Neural cell (in vitro differentiated cells): ENCODE measurements around the gene MAST4. TPM values are rescaled to one million over a fixed set of nuclear protein-coding genes. Genes with fewer than 3 reads are reported as not detected.

ENCODE experiments used
- H2AFZ ChIP-seq: fragments of 200-600, 300-800 bp; sonication (generic), shearing (Covaris generic); 2 replicates; pipeline ENCODE4 v1.6.0; 2014; ENCODE audit warnings: low read depth, mild to moderate bottlenecking, antibody characterized with exemption, low read length, moderate library complexity
- H3F3A ChIP-seq: fragments of 200-600 bp; shearing (Covaris generic); 2 replicates; pipeline ENCODE4 v1.6.1; 2016; ENCODE audit warnings: mild to moderate bottlenecking, moderate library complexity, mixed read lengths, antibody characterized with exemption, low read length; ENCODE audit not compliant: insufficient read depth, poor library complexity, severe bottlenecking
- H3K27ac ChIP-seq: fragments of 200-600, 300-800 bp; sonication (generic), shearing (Covaris generic); 2 replicates; pipeline ENCODE4 v1.5.1; 2014; ENCODE audit warnings: mild to moderate bottlenecking, low read length, moderate library complexity
- H3K27me3 ChIP-seq: fragments of 300-800, 200-600 bp; sonication (generic), shearing (Covaris generic); 2 replicates; pipeline ENCODE4 v1.6.0; 2014; ENCODE audit warnings: mild to moderate bottlenecking, low read depth, low read length, moderate library complexity; ENCODE audit not compliant: insufficient read depth
- H3K36me3 ChIP-seq: fragments of 300-800, 200-600 bp; sonication (generic), shearing (Covaris generic); 2 replicates; pipeline ENCODE4 v1.5.1; 2014; ENCODE audit warnings: mild to moderate bottlenecking, antibody characterized with exemption, low read length, moderate library complexity; ENCODE audit not compliant: insufficient read depth
- H3K4me2 ChIP-seq: fragments of 300-800, 200-600 bp; sonication (generic), shearing (Covaris generic); 2 replicates; pipeline ENCODE4 v1.6.0; 2014; ENCODE audit warnings: mild to moderate bottlenecking, low read length
- H3K4me3 ChIP-seq: fragments of 300-800, 200-600 bp; sonication (generic), shearing (Covaris generic); 2 replicates; pipeline ENCODE4 v1.5.1; 2014; ENCODE audit warnings: mild to moderate bottlenecking, low read length, moderate library complexity
- H3K79me2 ChIP-seq: fragments of 200-600 bp; shearing (Covaris generic); replicated peaks from 2 replicates; pipeline ENCODE4 v1.6.0; 2014; ENCODE audit warnings: mild to moderate bottlenecking, low read length, moderate library complexity; ENCODE audit not compliant: insufficient read depth
- H3K9ac ChIP-seq: fragments of 300-800, 200-600 bp; sonication (generic), shearing (Covaris generic); 2 replicates; pipeline ENCODE4 v1.6.1; 2016; ENCODE audit warnings: mild to moderate bottlenecking, low read length, mixed read lengths
- H3K9me2 ChIP-seq: fragments of 200-600 bp; shearing (Covaris generic); 2 replicates; pipeline ENCODE4 v1.6.1; 2016; ENCODE audit warnings: mild to moderate bottlenecking, low read length, mixed read lengths; ENCODE audit not compliant: insufficient read depth
- H3K9me3 ChIP-seq: fragments of 200-600, 300-800 bp; sonication (generic), shearing (Covaris generic); 2 replicates; pipeline ENCODE4 v1.6.1; 2016; ENCODE audit warnings: mild to moderate bottlenecking, mixed run types, low read length, moderate library complexity, mixed read lengths
- H4K20me1 ChIP-seq: fragments of 200-600 bp; shearing (Covaris generic); 2 replicates; pipeline ENCODE4 v1.6.1; 2016; ENCODE audit warnings: mild to moderate bottlenecking, mixed run types; ENCODE audit not compliant: insufficient read depth
- EP300 ChIP-seq: fragments of 450-650 bp; conservative IDR thresholded peaks from 2 replicates; pipeline ENCODE4 v1.6.1; 2014; ENCODE audit warnings: antibody characterized with exemption, mild to moderate bottlenecking, moderate library complexity; ENCODE audit not compliant: poor library complexity, severe bottlenecking
- EZH2 ChIP-seq: fragments of 200-600, 300-800 bp; shearing (Covaris generic), sonication (generic); IDR thresholded peaks from 2 replicates; pipeline ENCODE4 v1.6.1; 2014; ENCODE audit warnings: antibody characterized with exemption, low read length, borderline replicate concordance, mild to moderate bottlenecking; ENCODE audit not compliant: insufficient read depth, poor library complexity, severe bottlenecking
- MXI1 ChIP-seq: fragments of 450-650 bp; conservative IDR thresholded peaks from 2 replicates; pipeline ENCODE4 v1.6.1; 2014; ENCODE audit warnings: antibody characterized with exemption, mild to moderate bottlenecking; ENCODE audit not compliant: poor library complexity, severe bottlenecking
- POLR2AphosphoS5 ChIP-seq: IDR thresholded peaks from 2 replicates; pipeline ENCODE4 v1.6.1; 2012
- RAD21 ChIP-seq: fragments of 450-650 bp; conservative IDR thresholded peaks from 2 replicates; pipeline ENCODE4 v1.6.1; 2014; ENCODE audit warnings: antibody characterized with exemption, mild to moderate bottlenecking, moderate library complexity
- SMC3 ChIP-seq: fragments of 450-650 bp; conservative IDR thresholded peaks from 2 replicates; pipeline ENCODE4 v1.6.1; 2014; ENCODE audit warnings: antibody characterized with exemption, mild to moderate bottlenecking, moderate library complexity; ENCODE audit not compliant: poor library complexity
- TAF1 ChIP-seq: IDR thresholded peaks from 2 replicates; pipeline ENCODE4 v1.6.1; 2012; ENCODE audit warnings: low read depth
- polyA plus RNA-seq: library from polyadenylated mRNA; depleted of rRNA; stranded (reverse); fragments of >200 nt; gene quantifications from 2 replicates; pipeline ENCODE4 v1.2.3, GENCODE V29; 2014
- TF ChIP-seq, protein P1 (sequence below): IDR thresholded peaks from 2 replicates; pipeline ENCODE4 v1.6.1; 2012; ENCODE audit warnings: borderline replicate concordance
- TF ChIP-seq, protein P2 (sequence below): fragments of 450-650 bp; IDR thresholded peaks from 2 replicates; pipeline ENCODE4 v1.5.1; 2014; ENCODE audit warnings: antibody characterized with exemption, mild to moderate bottlenecking, moderate library complexity; ENCODE audit not compliant: poor library complexity, severe bottlenecking

Gene MAST4
- polyA plus RNA-seq, 1 donor from 2014 or later: 2.3 TPM

DNA sequence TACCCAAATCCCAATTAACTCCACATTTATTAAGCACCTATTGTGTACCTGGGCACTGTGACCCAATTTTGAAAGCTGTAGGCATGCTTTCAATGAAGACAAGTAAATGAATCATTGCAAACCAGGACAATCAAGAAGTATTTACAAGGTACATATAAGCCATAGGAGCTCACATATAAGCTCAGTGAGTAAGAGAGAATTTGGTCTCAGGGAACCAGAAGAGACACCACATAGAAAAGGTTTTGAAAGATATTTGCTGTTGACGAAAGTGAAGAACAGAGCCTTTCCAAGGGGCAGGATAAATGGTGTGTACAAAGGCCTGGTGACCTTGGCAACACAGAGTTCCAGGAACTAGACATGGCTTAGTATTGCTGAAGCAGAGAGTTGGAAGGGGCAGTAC lies 412.8 kb downstream of the MAST4 start:
- Histone ChIP-seq H4K20me1 (no peaks in the 10 kb centered on the region), H3K4me2 (no peak overlapping the region), H3K9me2 (no peaks in the 10 kb centered on the region), H2AFZ (no peak overlapping the region), H3K9ac (no peak overlapping the region), H3K79me2 (no peaks in the 10 kb centered on the region), H3K27ac (no peak overlapping the region), H3K36me3 (no peaks in the 10 kb centered on the region), H3K4me3 (no peak overlapping the region), H3F3A (no peaks in the 10 kb centered on the region), H3K27me3 (peaks cover 2% of the 10 kb centered on the region), H3K9me3 (no peaks in the 10 kb centered on the region)
- TF ChIP-seq EZH2: no peak
- TF ChIP-seq TAF1: no peak
- TF ChIP-seq POLR2AphosphoS5: no peak
- TF ChIP-seq EP300: no peak
- TF ChIP-seq SMC3: no peak
- TF ChIP-seq, protein P1, sequence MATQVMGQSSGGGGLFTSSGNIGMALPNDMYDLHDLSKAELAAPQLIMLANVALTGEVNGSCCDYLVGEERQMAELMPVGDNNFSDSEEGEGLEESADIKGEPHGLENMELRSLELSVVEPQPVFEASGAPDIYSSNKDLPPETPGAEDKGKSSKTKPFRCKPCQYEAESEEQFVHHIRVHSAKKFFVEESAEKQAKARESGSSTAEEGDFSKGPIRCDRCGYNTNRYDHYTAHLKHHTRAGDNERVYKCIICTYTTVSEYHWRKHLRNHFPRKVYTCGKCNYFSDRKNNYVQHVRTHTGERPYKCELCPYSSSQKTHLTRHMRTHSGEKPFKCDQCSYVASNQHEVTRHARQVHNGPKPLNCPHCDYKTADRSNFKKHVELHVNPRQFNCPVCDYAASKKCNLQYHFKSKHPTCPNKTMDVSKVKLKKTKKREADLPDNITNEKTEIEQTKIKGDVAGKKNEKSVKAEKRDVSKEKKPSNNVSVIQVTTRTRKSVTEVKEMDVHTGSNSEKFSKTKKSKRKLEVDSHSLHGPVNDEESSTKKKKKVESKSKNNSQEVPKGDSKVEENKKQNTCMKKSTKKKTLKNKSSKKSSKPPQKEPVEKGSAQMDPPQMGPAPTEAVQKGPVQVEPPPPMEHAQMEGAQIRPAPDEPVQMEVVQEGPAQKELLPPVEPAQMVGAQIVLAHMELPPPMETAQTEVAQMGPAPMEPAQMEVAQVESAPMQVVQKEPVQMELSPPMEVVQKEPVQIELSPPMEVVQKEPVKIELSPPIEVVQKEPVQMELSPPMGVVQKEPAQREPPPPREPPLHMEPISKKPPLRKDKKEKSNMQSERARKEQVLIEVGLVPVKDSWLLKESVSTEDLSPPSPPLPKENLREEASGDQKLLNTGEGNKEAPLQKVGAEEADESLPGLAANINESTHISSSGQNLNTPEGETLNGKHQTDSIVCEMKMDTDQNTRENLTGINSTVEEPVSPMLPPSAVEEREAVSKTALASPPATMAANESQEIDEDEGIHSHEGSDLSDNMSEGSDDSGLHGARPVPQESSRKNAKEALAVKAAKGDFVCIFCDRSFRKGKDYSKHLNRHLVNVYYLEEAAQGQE: no peak
- no peak for TF ChIP-seq RAD21
- TF ChIP-seq MXI1: no peak
- TF ChIP-seq, protein P2, sequence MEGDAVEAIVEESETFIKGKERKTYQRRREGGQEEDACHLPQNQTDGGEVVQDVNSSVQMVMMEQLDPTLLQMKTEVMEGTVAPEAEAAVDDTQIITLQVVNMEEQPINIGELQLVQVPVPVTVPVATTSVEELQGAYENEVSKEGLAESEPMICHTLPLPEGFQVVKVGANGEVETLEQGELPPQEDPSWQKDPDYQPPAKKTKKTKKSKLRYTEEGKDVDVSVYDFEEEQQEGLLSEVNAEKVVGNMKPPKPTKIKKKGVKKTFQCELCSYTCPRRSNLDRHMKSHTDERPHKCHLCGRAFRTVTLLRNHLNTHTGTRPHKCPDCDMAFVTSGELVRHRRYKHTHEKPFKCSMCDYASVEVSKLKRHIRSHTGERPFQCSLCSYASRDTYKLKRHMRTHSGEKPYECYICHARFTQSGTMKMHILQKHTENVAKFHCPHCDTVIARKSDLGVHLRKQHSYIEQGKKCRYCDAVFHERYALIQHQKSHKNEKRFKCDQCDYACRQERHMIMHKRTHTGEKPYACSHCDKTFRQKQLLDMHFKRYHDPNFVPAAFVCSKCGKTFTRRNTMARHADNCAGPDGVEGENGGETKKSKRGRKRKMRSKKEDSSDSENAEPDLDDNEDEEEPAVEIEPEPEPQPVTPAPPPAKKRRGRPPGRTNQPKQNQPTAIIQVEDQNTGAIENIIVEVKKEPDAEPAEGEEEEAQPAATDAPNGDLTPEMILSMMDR: no peak

DNA sequence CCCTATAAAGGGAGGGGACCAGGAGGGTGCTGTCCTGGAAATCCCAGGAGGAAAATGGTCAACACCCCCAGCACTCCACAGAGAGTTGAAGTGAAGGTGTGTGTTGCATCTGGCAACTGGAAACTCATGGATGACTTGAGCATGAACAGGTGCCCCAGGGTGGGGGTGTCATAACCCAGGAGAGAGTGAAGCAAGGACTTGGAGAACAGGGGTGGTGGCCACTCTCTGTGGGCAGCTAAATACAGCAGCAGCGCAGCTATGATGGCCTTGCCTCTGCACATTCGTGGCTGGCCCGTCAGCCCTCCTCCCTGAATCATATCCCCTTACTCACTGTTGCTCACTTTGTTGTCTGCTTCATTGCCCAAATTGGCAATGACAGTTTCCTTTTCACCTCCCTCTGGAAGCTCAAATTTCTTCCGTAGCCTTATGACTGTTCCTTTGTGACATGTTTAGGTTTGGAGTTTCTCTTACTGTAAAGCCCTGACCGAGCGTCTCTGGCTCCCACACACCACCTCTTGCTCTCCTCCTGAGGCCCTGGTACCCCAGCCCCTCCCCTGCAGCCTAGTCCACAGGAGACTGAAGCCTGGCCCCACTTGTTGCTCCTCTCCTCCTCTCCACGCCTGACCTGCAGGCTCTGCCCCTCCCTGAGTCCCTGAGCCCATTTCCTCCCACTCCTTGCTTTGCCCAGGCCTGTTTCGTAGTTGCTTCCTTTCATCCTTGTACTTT lies 414.7 kb downstream of the MAST4 start:
- Histone ChIP-seq H3K9ac (no peak overlapping the region), H3K4me3 (no peak overlapping the region), H3F3A (no peaks in the 10 kb centered on the region), H3K27me3 (no peaks in the 10 kb centered on the region), H2AFZ (no peak overlapping the region), H4K20me1 (no peaks in the 10 kb centered on the region), H3K4me2 (no peak overlapping the region), H3K9me2 (no peaks in the 10 kb centered on the region), H3K9me3 (no peaks in the 10 kb centered on the region), H3K36me3 (no peaks in the 10 kb centered on the region), H3K79me2 (no peaks in the 10 kb centered on the region), H3K27ac (no peak overlapping the region)
- TF ChIP-seq EP300 (no peak), EZH2 (no peak), POLR2AphosphoS5 (no peak), RAD21 (no peak), TAF1 (no peak), MXI1 (no peak), SMC3 (no peak)
- TF ChIP-seq, protein P1: no peak
- TF ChIP-seq, protein P2: no peak
